ENCODE data around the gene ANXA1.
A peak's percentile ranks its signal among the peaks of the same experiment; 100 is the strongest.

Gene ANXA1

GRCh38 chr9:73170185-73170957 is 18.7 kb downstream of the ANXA1 start:
- DNase-seq, result no peak

DNA sequence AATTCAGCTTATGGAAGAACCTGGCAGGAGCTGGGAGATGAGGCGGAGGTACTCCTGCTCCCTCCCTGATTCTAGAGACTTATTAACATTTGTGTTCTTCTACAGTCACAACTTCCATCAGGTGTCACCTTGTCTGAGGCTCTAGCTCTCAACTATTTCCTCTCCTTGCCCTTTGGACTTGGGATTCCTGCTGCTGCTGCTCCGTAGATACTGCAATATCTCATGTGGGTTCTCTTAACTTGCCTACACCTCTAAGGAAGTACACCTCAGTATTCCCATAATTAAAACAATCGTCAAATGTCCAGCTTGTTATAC is 21.2 kb downstream of the ANXA1 start:
- no peak for DNase-seq

DNA sequence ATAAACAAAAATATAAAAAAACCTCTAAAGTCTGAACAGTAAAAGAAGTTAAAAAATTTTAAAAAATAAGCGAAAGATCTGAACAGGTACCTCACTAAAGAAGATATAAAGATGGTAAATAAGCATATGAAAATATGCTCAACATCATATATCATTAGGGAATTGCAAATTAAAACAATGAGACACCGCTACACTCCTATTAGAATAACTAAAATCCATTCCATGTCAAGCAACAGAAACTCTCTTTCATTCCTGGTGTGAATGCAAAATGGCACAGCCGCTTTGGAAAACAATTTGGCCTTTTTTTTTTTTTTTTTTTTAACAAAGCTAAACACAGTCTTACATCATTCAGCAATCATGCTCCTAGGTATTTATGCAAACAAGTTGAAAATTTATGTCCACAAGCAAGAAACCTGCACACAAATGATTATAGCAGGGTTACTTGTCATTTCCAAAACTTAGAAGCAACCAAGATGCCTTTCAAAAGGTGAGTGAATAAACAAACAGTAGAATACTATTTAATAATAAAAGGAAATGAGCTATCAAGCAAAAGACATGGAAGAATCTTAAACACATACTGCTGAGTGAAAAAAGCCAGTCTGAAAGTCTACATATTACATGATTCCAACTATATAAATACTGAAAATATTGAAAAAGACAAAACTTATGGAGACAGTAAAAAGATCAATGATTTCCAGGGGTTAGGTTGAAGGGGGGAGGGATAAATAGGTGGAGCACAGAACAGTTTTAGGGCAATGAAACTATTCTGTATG is 22.1 kb downstream of the ANXA1 start:
- DNase-seq, result no peak

DNA sequence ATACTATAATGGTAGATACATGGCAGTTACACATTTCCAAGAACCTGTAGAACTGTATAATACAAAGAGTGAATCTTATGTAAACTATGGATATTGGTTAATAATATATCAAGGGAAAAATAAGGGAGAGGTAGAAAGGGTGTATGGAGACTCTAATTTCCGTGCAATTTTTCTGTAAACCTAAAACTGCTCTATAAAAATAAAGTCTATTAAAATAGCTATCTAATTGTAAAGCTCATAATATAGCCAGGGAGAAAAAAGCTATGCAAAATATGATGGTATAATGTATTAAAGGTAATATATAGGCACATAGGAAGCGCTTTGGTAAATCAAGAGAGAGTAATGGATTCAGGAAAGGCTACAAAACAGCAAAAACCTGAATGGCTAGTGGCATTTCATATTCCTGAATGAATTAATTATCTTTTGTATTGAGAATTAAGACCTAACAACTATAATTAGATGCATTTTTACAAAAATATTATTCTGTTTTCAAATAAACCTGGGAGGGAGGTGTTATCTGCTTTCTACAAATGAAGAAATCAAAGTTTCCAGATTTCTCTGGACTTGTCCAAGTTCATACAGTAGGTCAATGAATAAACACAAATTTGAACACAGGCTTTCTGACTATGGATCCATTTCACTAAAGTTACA is 22.8 kb downstream of the ANXA1 start:
- no peak for DNase-seq

DNA sequence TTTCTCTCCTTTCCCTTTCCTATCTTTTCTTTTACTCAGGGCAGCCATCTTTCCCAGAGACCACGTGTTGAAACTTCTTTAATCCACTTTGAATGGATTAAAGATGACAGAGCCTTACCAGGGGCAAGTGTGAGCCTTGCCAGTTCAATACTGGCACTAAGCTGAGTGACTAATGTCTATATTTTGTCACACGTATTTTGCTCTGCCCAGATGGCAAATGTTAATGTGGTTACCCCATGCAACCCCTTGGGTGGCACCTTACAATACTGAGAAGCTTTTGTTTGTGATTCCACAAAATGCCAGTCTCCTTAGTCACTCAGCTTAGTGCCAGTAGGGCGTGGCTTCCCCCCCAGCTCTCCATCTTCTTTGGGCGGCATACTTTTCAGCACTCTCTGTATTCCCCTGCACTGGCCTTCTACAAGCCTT is 24.8 kb downstream of the ANXA1 start:
- peak; percentile 78 for DNase-seq

GRCh38 chr9:73178044-73178443 is 26.4 kb downstream of the ANXA1 start:
- no peak for DNase-seq

DNA sequence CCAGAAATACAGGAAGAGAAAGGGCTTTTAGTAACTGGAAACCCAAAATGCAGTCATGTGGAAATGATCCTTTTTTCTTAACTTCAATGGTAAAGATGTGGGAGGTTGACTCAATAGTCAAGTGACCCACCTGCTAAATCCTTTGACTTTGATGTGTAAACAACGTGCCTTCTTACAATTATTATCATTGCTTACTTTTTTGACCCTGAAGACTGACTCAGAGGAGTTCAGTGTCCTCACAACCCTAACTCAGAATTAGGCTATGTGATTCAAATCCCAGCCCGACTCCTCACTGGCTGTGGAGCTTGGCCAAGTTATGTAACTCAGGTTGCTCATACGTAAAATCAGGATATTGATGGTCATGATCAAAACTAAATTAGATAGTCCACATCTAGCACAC is 27.9 kb downstream of the ANXA1 start:
- no peak for DNase-seq

DNA sequence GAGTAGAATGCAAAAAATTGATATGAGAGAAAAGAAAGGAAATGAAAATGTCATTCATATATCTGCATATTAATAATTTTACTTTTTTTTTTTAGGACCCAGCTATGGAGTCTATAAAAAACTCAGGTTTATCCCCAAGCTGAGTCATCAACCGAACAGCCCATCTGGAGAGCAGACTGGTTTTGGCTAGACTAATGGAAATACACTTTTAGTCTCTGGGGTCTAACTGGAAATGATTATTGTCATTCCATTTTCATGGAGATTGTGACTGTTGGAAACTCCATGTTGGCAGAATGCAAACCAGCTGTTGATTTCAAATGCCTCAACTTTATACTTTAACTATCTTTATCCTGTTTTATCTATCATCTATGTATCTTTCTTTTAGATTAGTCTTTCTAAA is 28.7 kb downstream of the ANXA1 start:
- peak; percentile 81 for DNase-seq

DNA sequence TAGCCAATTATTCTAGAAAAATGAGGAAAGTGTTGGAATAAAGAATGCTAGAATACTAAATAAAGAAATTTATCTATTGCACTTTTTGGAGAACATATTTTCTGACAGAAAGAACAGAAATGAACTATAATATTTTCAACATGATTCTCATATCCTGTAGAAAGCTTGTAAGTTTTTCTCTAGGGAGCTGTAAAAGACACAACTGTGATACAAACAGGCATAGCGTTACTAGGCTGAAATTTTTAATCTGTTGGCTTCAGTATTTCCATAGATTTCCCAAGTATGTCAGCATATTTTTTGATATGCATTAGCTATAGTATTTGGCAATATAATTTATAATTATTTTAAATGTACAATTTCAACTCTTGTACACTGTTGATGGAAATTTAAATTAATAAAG is 31.3 kb downstream of the ANXA1 start:
- DNase-seq, result no peak

GRCh38 chr9:73183428-73183827 is 31.8 kb downstream of the ANXA1 start:
- DNase-seq, result no peak

DNA sequence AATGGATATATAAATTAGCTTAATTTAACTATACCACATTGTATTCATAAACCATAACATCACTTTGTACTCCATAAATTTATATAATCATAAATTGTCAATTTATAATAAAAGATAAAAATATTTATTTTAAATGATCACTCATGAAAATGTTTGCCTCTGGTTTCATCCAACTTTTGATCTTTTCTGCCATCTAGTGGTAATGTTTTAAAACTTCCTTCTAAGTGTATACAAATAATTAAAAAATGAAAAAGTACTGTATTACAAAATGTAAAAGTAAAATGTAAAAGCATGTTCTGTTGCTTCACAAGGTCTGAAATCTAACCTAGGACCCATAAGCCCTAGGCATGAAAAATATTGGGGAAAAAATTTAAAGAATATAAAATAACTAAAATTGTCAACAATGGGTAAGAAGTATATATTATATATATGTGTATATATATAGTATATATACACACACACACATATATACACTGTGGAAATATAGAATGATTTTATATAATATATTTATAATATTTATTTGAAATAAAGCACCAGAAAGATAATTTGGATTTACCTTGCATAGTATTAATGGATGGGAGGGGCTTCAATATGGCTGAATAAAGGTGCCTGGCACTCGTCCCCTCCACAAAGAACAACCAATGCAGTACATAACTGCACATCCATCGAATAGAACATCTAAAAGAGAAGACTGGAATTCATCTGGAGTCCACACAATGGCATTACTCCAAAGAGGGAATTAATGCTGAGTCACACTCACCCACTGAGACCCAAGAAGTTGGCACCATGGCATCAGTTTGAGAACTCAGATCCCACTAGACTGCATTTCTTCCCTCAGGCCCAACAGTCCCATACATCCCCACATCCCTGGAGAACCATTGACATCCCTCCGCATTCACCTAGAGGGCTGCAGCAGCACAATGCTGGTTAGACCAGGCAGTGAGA is 32.5 kb downstream of the ANXA1 start:
- peak; percentile 53 for DNase-seq

- DNase-seq, result peak; percentile 44
Observed at GRCh38 chr9:73191109-73191508, 39.4 kb downstream of the ANXA1 start.

DNA sequence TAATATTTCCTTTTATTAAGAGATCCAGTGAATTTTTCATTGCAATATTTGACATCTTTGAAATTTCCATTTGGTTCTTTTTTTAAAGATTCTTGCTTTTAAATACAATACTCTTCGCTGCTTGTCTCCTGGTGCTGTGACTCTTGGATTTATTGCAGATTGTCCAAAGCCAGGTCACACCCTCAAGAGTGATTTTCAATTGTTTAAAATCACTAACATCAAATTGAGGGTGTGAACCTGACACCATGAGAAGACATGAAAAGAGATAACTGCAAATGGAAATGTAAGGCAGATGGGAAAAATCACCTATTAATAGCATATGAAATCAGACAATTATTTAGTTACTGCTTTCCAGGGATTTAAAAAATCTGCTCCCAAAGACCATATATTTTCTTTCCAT is 42.6 kb downstream of the ANXA1 start:
- no peak for DNase-seq

DNA sequence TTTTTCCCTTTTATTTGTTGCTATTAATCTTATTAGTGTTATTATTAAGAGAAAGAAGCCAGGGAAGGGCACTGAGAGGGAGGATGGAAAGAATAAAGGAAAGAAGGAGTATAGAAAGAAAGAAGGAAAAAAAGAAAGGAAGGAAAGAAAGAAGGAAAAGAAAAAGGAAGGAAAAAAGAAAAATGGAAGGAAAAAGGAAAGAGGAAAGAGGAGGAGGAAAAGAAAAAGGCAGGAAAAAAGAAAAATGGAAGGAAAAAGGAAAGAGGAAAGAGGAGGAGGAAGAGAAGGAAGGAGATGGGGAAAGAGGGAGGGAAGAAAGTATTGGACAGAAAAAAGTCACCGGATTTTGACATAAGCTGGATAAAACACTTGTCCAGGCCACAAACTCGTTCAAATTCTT is 47.8 kb downstream of the ANXA1 start:
- no peak for DNase-seq

GRCh38 chr9:73199886-73200285 is 48.2 kb downstream of the ANXA1 start:
- no peak for DNase-seq

DNA sequence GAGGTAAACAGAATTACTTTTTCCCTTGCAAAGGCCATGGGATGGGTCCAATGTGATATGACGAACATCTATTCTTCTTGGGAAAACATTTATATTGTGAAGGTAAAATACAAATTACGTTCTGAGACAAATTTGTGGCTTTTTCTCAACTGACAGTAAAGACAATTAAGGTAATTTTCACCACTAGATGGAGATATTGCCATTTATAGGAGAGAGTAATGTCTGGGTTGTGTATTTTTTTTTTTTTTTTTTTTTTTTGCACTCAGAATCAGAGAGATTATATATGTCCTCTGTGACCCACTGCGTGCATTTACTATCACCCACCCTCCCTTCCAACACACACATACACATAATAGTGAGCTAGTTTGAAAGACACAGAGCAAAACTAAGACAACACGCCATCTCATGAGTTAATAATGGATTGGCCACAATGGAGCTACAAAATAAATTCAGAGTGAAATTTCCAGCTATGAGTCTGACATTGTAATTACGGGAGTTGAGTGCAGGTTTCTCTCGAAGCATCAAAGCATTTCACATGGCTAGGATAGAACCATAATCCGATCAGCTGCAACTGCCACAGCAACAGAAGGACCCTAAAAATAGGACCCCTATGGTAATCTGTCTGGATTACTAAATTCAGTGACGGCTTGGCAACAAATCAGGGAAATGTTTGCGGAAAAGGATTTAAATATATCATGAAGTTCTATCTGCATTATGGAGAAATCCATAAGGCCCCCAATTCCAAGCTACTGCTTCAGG is 49.2 kb downstream of the ANXA1 start:
- peak; percentile 33 for DNase-seq

GRCh38 chr9:73202980-73203379 is 51.3 kb downstream of the ANXA1 start:
- no peak for DNase-seq

GRCh38 chr9:73204936-73205335 is 53.3 kb downstream of the ANXA1 start:
- DNase-seq, result no peak

GRCh38 chr9:73206851-73207250 is 55.2 kb downstream of the ANXA1 start:
- DNase-seq, result no peak

DNA sequence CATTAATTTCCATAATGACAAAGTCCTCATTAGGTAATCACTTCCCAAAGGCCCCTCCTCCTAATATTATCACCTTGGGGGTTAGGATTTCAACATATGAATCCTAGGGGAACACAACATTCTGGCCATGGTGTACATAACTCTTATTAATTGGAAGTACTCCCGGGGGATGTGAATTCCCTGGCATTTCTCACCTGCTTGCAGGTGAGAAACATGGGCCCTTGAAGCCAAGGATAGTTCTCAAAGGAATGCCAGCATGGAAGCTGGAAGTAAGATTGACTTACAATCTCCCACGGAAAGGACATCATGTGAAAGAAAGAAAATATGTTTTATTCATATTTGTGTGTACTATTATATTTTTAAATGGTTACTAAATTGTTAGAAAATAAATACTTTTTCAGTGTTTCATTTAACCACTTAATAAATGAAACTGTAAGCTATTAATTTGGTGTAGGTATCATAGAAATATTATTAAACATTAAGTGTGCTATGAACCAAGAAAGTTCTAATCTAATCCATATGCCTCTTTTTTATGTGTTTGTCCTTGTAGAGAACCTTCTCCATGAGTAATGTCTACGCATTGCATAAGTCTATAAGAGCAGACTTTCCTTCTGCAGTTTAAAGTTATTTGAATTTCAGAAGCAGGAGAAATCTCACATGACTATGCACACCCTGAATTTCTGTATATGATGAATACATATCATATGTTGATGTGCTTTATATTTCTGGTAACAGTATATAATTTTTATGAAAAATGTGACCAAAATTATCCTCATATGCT is 59.4 kb downstream of the ANXA1 start:
- DNase-seq, result no peak

GRCh38 chr9:73213300-73213699 is 61.6 kb downstream of the ANXA1 start:
- no peak for DNase-seq
